Panc1 (cell line): ENCODE measurements around the gene SERPINB2. TPM values are rescaled to one million over a fixed set of nuclear protein-coding genes. Genes with fewer than 3 reads are reported as not detected.

Experiments
- ATAC-seq: fragments of 200-7000 bp; cut with Tn5 transposase; 2 replicates; pipeline ENCODE4 v1.9.1; 2020; ENCODE audit warnings: mild to moderate bottlenecking, moderate library complexity
- BruUV-seq: library from RNA; stranded (reverse); fragments of 400-500 nt; replicated peaks from 2 replicates; lab custom pipeline; 2021; lab: Mats Ljungman, UMichigan
- CTCF ChIA-PET: fragments of 300-600 bp; sonication (Branson Sonifier 250); formaldehyde crosslinking; loops from one replicate; lab custom pipeline; 2022; ENCODE audit warnings: antibody characterized with exemption; lab: Charles Lee
- POLR2A ChIA-PET: fragments of 300-600 bp; sonication (Branson Sonifier 250); formaldehyde crosslinking; loops from one replicate; lab custom pipeline; 2022; ENCODE audit warnings: antibody characterized with exemption; lab: Charles Lee
- DNase-seq: peaks from one replicate; pipeline ENCODE4 v3.0.0-alpha.2; 2010; ENCODE audit warnings: low read depth, low spot score
- H3K27ac ChIP-seq: 2 replicates; pipeline ENCODE4 v1.5.1; 2011; ENCODE audit warnings: mild to moderate bottlenecking, low read length, inconsistent platforms
- H3K27me3 ChIP-seq: fragments of 200-500 bp; sonication (Bioruptor generic); 2 replicates; pipeline ENCODE4 v1.6.0; 2014; ENCODE audit warnings: low read length, inconsistent platforms; ENCODE audit not compliant: control insufficient read depth, insufficient read depth
- H3K36me3 ChIP-seq: fragments of 200-500 bp; sonication (Bioruptor generic); 2 replicates; pipeline ENCODE4 v1.5.1; 2014; ENCODE audit warnings: inconsistent platforms, mild to moderate bottlenecking, low read length, moderate library complexity; ENCODE audit not compliant: control insufficient read depth, insufficient read depth
- H3K4me1 ChIP-seq: 2 replicates; pipeline ENCODE4 v1.5.1; 2011; ENCODE audit warnings: inconsistent platforms, mild to moderate bottlenecking, low read length, moderate library complexity; ENCODE audit not compliant: control insufficient read depth, insufficient read depth
- H3K4me3 ChIP-seq, 2 experiments: 2 replicates each; pipeline ENCODE4 v1.5.1; 2011 to 2012; ENCODE audit warnings: low read depth in 2 of 2, low read length in 2 of 2, mild to moderate bottlenecking in 2 of 2, inconsistent platforms in 1 of 2, moderate library complexity in 1 of 2
- H3K9me3 ChIP-seq: fragments of 200-500 bp; sonication (Bioruptor generic); 2 replicates; pipeline ENCODE4 v1.5.1; 2014; ENCODE audit warnings: low read depth, mild to moderate bottlenecking, inconsistent platforms, low read length, moderate library complexity; ENCODE audit not compliant: control insufficient read depth, insufficient read depth
- POLR2AphosphoS5 ChIP-seq: IDR thresholded peaks from 2 replicates; pipeline ENCODE4 v1.6.1; 2012; ENCODE audit warnings: mild to moderate bottlenecking, low read depth, low read length, moderate library complexity
- SIN3A ChIP-seq: IDR thresholded peaks from 2 replicates; pipeline ENCODE4 v1.6.1; 2012; ENCODE audit warnings: low read depth, mild to moderate bottlenecking, low read length, moderate library complexity, borderline replicate concordance; ENCODE audit not compliant: insufficient read depth
- TCF7L2 ChIP-seq: IDR thresholded peaks from 2 replicates; pipeline ENCODE4 v1.6.1; 2011; ENCODE audit warnings: mild to moderate bottlenecking, low read depth, low read length, inconsistent platforms
- in situ Hi-C: cut with HindIII; loops from 2 replicates; pipeline ENCODE4 v1.10.0; 2016; ENCODE audit warnings: low sequenced_read_pairs, low pct_unique_long_range_greater_than_20kb
- intact Hi-C: fragments of 100-400 bp; cut with micrococcal nuclease; formaldehyde crosslinking; loops from one replicate; pipeline ENCODE4 v1.10.0; 2022; ENCODE audit not compliant: unreplicated experiment
- total RNA-seq: library from RNA; stranded (reverse); gene quantifications from one replicate; pipeline ENCODE4 v1.2.1, GENCODE V29; 2021; ENCODE audit not compliant: unreplicated experiment
- TF ChIP-seq, protein P1 (sequence below): fragments of 450-650 bp; IDR thresholded peaks from 2 replicates; pipeline ENCODE4 v1.5.1; 2017; ENCODE audit warnings: mild to moderate bottlenecking
- TF ChIP-seq, protein P2 (sequence below), 2 experiments: IDR thresholded peaks; 2 replicates each; pipeline ENCODE4 v1.6.1; 2011 to 2012; ENCODE audit warnings: low read depth in 2 of 2, control low read depth in 1 of 2, low read length in 1 of 2, mild to moderate bottlenecking in 1 of 2, moderate library complexity in 1 of 2; ENCODE audit not compliant: insufficient read depth in 1 of 2

The SERPINB2 gene
- total RNA-seq, 1 experiment from 2014 or later = not detected

DNA sequence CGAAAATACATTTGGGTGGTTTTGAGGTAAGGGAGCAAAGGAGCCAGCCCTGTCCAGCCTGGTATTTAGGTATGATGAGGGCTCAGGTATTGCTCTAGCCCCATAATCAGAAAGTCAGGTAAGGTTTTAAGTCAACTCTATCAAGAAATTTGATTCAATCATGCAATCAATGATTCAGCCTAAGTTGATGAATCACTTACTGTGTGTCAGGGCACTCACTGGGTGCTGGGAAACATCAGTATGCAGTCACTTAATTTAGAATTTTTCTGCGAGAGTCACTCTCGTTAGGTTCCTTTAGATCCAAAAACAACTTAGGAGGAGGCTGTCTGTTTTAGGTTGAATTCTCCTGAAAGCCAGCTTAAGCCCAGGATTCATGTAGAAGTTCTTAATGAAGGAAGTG, 17.7 kb upstream of the SERPINB2 start:
- in situ Hi-C loops (no loop called here), intact Hi-C loops (no loop called here)
- POLR2A ChIA-PET = no interaction called here
- H3K27me3 ChIP-seq = no peaks in the 10 kb centered on the region
- H3K4me3 ChIP-seq = no peak overlapping the region
- no peaks in the 10 kb centered on the region for H3K4me1 ChIP-seq
- no peak overlapping the region for H3K27ac ChIP-seq
- CTCF ChIA-PET = no interaction called here
- BruUV-seq = no TSS peak
- ATAC-seq = no peak
- no peaks in the 10 kb centered on the region for H3K36me3 ChIP-seq
- H3K9me3 ChIP-seq = no peaks in the 10 kb centered on the region
- TF ChIP-seq POLR2AphosphoS5 (no peak), SIN3A (no peak), TCF7L2 (no peak)
- TF ChIP-seq, protein P1, sequence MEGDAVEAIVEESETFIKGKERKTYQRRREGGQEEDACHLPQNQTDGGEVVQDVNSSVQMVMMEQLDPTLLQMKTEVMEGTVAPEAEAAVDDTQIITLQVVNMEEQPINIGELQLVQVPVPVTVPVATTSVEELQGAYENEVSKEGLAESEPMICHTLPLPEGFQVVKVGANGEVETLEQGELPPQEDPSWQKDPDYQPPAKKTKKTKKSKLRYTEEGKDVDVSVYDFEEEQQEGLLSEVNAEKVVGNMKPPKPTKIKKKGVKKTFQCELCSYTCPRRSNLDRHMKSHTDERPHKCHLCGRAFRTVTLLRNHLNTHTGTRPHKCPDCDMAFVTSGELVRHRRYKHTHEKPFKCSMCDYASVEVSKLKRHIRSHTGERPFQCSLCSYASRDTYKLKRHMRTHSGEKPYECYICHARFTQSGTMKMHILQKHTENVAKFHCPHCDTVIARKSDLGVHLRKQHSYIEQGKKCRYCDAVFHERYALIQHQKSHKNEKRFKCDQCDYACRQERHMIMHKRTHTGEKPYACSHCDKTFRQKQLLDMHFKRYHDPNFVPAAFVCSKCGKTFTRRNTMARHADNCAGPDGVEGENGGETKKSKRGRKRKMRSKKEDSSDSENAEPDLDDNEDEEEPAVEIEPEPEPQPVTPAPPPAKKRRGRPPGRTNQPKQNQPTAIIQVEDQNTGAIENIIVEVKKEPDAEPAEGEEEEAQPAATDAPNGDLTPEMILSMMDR = no peak
- TF ChIP-seq, protein P2, sequence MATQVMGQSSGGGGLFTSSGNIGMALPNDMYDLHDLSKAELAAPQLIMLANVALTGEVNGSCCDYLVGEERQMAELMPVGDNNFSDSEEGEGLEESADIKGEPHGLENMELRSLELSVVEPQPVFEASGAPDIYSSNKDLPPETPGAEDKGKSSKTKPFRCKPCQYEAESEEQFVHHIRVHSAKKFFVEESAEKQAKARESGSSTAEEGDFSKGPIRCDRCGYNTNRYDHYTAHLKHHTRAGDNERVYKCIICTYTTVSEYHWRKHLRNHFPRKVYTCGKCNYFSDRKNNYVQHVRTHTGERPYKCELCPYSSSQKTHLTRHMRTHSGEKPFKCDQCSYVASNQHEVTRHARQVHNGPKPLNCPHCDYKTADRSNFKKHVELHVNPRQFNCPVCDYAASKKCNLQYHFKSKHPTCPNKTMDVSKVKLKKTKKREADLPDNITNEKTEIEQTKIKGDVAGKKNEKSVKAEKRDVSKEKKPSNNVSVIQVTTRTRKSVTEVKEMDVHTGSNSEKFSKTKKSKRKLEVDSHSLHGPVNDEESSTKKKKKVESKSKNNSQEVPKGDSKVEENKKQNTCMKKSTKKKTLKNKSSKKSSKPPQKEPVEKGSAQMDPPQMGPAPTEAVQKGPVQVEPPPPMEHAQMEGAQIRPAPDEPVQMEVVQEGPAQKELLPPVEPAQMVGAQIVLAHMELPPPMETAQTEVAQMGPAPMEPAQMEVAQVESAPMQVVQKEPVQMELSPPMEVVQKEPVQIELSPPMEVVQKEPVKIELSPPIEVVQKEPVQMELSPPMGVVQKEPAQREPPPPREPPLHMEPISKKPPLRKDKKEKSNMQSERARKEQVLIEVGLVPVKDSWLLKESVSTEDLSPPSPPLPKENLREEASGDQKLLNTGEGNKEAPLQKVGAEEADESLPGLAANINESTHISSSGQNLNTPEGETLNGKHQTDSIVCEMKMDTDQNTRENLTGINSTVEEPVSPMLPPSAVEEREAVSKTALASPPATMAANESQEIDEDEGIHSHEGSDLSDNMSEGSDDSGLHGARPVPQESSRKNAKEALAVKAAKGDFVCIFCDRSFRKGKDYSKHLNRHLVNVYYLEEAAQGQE (IDR thresholded peaks at IDR 0.05; ENCODE audit: insufficient read depth in 1 of 2, low read depth in 2 of 2, low read length in 1 of 2) = no peak
- no peak for DNase-seq

DNA sequence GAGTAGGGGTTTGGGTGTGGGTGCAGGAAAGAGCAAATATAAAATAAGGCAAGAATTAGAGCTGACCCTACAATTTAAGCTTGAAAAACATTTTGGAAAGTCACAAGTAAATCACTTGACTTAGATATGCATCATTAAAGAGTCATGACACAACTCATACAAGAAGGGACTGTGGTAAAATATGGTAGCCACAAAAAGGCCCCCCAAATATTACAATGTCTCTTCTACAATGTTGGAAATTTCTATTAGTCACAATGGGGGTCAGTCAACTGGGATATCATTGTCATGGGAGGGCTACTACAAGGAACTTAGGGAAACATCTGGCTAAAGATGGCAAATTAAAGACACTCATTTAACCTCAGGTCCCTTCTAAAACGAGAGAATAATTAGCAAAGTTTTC, 15.7 kb upstream of the SERPINB2 start:
- Histone ChIP-seq H3K4me3 (no peak overlapping the region), H3K9me3 (no peaks in the 10 kb centered on the region), H3K27me3 (no peaks in the 10 kb centered on the region), H3K36me3 (no peaks in the 10 kb centered on the region), H3K27ac (no peak overlapping the region), H3K4me1 (no peaks in the 10 kb centered on the region)
- in situ Hi-C loops (no loop called here), intact Hi-C loops (no loop called here)
- no peak for TF ChIP-seq SIN3A
- TF ChIP-seq, protein P2 (IDR thresholded peaks at IDR 0.05; ENCODE audit: insufficient read depth in 1 of 2, low read depth in 2 of 2, low read length in 1 of 2) = no peak
- no peak for ATAC-seq
- CTCF ChIA-PET = no interaction called here
- no TSS peak for BruUV-seq
- DNase-seq = no peak
- POLR2A ChIA-PET = no interaction called here
